ENCODE results near the gene CRBN. TPM values are rescaled to one million over a fixed set of nuclear protein-coding genes. Genes with fewer than 3 reads are reported as not detected.

Gene CRBN
- total RNA-seq, 1 experiment from 2014 or later = 34.9 TPM

DNA sequence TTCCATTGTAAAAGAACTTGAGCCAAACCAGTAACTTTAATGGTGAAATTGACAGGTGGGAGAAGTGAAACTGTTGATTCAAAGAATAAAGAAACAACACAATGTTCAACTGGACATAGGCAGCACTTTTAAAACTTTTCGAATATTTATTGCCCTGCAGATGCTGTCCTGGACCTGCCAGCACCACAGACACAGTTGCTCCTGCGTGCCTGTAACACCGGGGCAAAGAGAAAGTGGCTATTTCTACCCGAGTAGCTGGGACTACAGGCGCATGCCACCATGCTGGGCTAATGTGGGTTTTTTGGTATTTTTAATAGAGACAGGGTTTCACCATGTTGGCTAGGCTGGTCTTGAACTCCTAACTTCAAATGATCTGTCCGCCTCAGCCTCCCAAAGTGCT is 76.7 kb downstream of the CRBN start:
- H3K79me2 ChIP-seq (ENCODE audit: low read depth) = no peaks in the 10 kb centered on the region
- H3F3A ChIP-seq (ENCODE audit: insufficient read depth, low read depth) = no peaks in the 10 kb centered on the region
- H3K4me2 ChIP-seq = no peak overlapping the region
- H3K27me3 ChIP-seq (ENCODE audit: insufficient read depth, low read depth) = peaks cover 15% of the 10 kb centered on the region
- no peak overlapping the region for H2AFZ ChIP-seq
- ChIA-PET POLR2A (ENCODE audit: unreplicated experiment) (no interaction called here), CTCF (no interaction called here)
- H4K20me1 ChIP-seq (ENCODE audit: insufficient read depth) = no peaks in the 10 kb centered on the region
- no peaks in the 10 kb centered on the region for H3K9me2 ChIP-seq (ENCODE audit: insufficient read depth)
- no peaks in the 10 kb centered on the region for H3K36me3 ChIP-seq (ENCODE audit: low read depth)
- DNase-seq = no peak
- no peak overlapping the region for H3K27ac ChIP-seq
- intact Hi-C loops (cut with micrococcal nuclease; ENCODE audit: unreplicated experiment) = no loop called here
- no peaks in the 10 kb centered on the region for H3K4me1 ChIP-seq (replicated peaks; ENCODE audit: insufficient read depth)
- TF ChIP-seq, protein P1, sequence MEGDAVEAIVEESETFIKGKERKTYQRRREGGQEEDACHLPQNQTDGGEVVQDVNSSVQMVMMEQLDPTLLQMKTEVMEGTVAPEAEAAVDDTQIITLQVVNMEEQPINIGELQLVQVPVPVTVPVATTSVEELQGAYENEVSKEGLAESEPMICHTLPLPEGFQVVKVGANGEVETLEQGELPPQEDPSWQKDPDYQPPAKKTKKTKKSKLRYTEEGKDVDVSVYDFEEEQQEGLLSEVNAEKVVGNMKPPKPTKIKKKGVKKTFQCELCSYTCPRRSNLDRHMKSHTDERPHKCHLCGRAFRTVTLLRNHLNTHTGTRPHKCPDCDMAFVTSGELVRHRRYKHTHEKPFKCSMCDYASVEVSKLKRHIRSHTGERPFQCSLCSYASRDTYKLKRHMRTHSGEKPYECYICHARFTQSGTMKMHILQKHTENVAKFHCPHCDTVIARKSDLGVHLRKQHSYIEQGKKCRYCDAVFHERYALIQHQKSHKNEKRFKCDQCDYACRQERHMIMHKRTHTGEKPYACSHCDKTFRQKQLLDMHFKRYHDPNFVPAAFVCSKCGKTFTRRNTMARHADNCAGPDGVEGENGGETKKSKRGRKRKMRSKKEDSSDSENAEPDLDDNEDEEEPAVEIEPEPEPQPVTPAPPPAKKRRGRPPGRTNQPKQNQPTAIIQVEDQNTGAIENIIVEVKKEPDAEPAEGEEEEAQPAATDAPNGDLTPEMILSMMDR (conservative IDR thresholded peaks at IDR 0.05) = no peak
- TF ChIP-seq EZH2 (IDR thresholded peaks at IDR 0.05; ENCODE audit: low read depth) = no peak
- BruUV-seq (replicated peaks) = no TSS peak
- H3K4me3 ChIP-seq = no peak overlapping the region
- no peaks in the 10 kb centered on the region for H3K9me3 ChIP-seq (ENCODE audit: insufficient read depth, low read depth)

DNA sequence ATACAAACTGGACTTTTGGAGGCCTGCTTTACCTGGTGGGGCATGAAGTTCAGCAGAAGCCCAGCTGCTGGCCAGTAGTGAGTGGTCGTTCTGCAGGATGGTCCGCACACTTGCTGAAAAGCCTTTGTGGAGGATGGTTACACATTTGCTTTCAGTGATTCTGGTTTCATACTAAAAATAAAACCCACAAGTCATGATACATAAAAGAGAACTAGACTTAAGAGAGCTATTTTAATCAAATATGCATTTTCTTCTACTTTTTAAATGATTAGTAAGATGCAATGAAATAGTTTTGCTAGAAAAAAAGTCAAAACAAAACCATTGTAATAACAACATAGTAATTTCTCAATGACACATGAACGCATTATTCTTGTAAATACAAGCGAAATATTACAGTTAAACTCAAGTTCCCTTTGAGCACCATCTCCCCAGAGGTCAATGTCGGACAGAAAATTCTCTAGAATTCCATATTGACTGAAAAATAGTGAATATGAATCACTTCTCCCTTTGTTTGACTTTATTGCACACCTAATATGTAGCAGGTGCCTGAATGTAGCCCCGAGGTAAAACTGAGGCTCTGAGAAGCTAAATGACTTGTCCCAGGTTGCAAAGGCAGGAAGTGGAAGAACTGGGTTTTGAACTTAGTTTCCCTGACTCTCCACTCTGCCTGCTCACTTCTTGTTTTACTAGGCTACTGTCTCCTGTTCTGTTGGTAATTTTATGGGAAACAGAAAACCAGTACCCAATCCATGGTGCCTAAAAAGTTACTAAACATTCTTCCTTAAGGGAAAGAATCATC is 77.6 kb downstream of the CRBN start:
- H2AFZ ChIP-seq = no peak overlapping the region
- H3K9me3 ChIP-seq (ENCODE audit: insufficient read depth, low read depth) = no peaks in the 10 kb centered on the region
- no peaks in the 10 kb centered on the region for H3K9me2 ChIP-seq (ENCODE audit: insufficient read depth)
- no peaks in the 10 kb centered on the region for H3K36me3 ChIP-seq (ENCODE audit: low read depth)
- H3K4me2 ChIP-seq = no peak overlapping the region
- no peaks in the 10 kb centered on the region for H4K20me1 ChIP-seq (ENCODE audit: insufficient read depth)
- H3K4me3 ChIP-seq = no peak overlapping the region
- H3K27ac ChIP-seq = no peak overlapping the region
- intact Hi-C loops (cut with micrococcal nuclease; ENCODE audit: unreplicated experiment) = no loop called here
- ChIA-PET POLR2A (ENCODE audit: unreplicated experiment) (no interaction called here), CTCF (no interaction called here)
- no peaks in the 10 kb centered on the region for H3F3A ChIP-seq (ENCODE audit: insufficient read depth, low read depth)
- H3K27me3 ChIP-seq (ENCODE audit: insufficient read depth, low read depth) = peaks cover 15% of the 10 kb centered on the region
- DNase-seq = no peak
- H3K79me2 ChIP-seq (ENCODE audit: low read depth) = no peaks in the 10 kb centered on the region
- H3K4me1 ChIP-seq (replicated peaks; ENCODE audit: insufficient read depth) = no peaks in the 10 kb centered on the region
- BruUV-seq (replicated peaks) = no TSS peak
- TF ChIP-seq EZH2 (IDR thresholded peaks at IDR 0.05; ENCODE audit: low read depth) = no peak
- TF ChIP-seq, protein P1 (conservative IDR thresholded peaks at IDR 0.05) = no peak

Other genes starting within 250 kb of the CRBN start
- not detected in 2 replicates for gene IL5RA, start 69.3 kb downstream of the CRBN start, total RNA-seq (2021)
- gene TRNT1, start 52.8 kb downstream of the CRBN start, total RNA-seq (2021) = 21.2 and 22.5 TPM in 2 replicates